GM23338 (cell line): ENCODE data around the gene CDH18.

ENCODE experiments used
- CTCF ChIP-seq, 2 experiments: fragments of 200-600 bp in 1 of 2; sonication (generic) in 1 of 2; conservative IDR thresholded peaks; 2 replicates each; pipeline versions ENCODE4 v1.5.1 to v1.6.1; 2016 to 2017; ENCODE audit warnings: antibody characterized with exemption in 2 of 2, low read depth in 2 of 2, mild to moderate bottlenecking in 2 of 2, moderate library complexity in 1 of 2
- NANOG ChIP-seq: IDR thresholded peaks from 2 replicates; pipeline ENCODE4 v1.6.1; 2016; ENCODE audit warnings: antibody characterized with exemption, borderline replicate concordance

DNA sequence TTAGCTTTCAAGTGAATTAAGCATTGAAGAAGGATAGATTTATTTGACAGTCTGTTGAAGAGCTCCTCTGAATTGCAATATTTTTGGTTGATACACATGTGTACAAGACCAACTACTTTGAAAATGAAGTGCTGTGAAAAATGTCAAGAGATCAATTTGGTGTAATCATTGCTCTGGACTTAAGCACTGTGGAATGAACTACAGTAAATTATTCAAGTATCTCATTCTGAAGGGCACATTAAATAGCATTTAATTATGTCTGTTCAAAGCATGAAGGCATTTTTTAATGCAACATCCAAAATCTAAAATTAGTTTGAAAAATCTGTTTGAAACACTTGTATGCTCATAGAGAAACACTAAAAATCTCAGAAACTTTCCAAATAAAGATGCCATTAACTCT lies 107.5 kb downstream of the CDH18 start:
- no peak for TF ChIP-seq CTCF (conservative IDR thresholded peaks at IDR 0.05; ENCODE audit: low read depth in 2 of 2)
- no peak for TF ChIP-seq NANOG
